Measurements from ENCODE around the gene LDHAL6B.

Gene LDHAL6B

DNA sequence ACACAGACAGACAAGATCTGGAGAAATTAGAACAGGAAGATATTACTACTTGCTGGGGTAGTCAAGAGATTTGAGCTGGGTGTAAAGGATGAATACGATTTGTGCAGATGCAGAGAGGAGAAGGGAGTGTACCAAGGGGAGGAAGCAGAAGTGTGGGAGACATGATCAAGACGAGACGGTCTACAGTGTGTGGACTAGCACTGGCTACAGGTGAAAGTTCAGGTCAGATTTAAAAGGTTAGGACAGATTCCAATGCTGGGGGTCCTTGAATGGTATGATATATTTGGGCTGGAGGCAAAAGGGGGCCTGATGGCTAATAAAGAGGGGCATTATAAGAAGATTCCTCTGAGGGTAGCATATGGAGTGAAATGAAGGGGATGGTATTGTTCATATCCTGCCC lies 12.1 kb downstream of the LDHAL6B start:
- FAIRE-seq = no peak
- TF ChIP-seq, protein P1, sequence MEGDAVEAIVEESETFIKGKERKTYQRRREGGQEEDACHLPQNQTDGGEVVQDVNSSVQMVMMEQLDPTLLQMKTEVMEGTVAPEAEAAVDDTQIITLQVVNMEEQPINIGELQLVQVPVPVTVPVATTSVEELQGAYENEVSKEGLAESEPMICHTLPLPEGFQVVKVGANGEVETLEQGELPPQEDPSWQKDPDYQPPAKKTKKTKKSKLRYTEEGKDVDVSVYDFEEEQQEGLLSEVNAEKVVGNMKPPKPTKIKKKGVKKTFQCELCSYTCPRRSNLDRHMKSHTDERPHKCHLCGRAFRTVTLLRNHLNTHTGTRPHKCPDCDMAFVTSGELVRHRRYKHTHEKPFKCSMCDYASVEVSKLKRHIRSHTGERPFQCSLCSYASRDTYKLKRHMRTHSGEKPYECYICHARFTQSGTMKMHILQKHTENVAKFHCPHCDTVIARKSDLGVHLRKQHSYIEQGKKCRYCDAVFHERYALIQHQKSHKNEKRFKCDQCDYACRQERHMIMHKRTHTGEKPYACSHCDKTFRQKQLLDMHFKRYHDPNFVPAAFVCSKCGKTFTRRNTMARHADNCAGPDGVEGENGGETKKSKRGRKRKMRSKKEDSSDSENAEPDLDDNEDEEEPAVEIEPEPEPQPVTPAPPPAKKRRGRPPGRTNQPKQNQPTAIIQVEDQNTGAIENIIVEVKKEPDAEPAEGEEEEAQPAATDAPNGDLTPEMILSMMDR (IDR thresholded peaks at IDR 0.05; ENCODE audit: insufficient read depth, missing control alignments) = no peak
- DNase-seq (ENCODE audit: insufficient read length, low spot score) = no peak

DNA sequence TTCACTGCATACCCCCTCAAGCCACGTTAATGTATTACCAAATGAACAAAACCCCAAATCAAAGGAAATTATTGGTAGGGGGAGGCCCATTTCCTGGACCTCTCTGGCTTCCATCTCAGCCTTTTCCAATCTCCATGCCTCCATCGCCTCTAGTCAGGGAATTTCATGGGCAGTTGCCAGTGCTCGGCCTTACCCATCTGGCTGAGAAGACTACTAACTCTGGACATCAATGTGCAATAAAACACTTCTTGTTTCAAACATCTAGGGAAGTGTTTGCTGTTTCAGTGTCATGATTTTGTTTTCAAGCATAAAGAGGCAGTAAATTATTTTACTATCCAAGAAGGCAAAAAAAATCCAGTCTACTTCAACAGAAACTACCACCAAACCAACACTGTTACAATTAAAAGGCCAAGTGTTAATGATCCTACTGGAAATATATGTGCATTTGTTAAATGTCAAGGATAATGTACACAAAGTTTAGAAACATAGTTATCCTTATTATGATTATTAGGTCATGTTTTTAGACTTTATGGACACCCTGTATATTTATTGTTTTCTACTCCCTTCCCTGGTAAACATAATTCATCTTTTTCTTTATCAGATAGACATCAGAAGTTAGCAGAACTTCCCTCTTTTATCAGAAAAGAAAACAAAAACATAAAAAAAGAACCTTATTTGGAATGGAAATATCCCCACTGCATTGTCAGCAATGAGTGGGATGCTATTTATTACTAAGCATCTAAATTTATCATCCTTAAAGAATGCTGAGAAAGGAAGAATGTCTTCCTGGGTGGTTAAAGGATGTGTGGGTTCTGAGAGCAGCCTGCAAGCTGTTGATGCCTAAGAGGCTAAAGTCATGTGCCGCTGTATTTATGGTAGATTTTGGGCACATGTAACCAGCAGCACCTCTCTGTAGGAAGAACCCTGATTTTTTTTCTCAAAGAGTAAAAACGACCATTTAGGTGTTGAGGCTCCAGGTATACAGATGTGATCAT lies 15.2 kb downstream of the LDHAL6B start:
- no peak for FAIRE-seq

DNA sequence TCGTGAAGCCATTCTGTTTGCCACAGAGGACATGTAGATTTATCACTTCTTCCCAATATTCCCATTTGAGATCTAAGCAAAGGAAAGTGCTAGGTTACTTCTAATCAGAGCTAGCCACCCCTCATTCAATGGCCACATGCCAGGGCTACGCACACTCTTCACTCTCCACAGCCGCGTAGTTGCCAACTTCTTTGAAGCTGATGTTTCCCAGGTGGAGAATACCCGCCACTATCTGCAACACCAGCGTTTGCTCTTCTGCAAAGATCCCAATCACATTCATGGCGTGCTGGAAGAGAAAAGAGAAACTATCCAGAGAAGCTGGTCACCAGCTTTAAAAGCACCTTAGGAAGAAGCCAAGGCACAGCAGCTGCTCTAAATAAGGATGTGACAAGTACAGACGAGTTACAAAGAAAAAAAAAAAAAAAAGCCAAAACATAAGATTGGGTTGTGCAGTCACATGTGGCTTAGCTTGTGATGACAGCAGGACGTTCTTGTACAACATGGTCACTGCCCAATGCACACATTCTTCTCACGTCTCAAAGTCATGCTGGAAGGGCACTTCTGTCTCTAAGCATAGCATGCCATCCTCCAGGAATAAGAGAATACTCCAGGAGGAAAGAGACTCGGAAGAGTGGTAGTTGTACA lies 16.4 kb downstream of the LDHAL6B start:
- no peak for FAIRE-seq
- TF ChIP-seq, protein P1 (IDR thresholded peaks at IDR 0.05; ENCODE audit: insufficient read depth, missing control alignments) = no peak
- no peak for DNase-seq (ENCODE audit: insufficient read length, low spot score)

More for the DNA sequence above, 15.2 kb downstream of the LDHAL6B start:
- TF ChIP-seq, protein P1 (IDR thresholded peaks at IDR 0.05; ENCODE audit: insufficient read depth, missing control alignments) = no peak
- DNase-seq (ENCODE audit: insufficient read length, low spot score) = no peak

DNA sequence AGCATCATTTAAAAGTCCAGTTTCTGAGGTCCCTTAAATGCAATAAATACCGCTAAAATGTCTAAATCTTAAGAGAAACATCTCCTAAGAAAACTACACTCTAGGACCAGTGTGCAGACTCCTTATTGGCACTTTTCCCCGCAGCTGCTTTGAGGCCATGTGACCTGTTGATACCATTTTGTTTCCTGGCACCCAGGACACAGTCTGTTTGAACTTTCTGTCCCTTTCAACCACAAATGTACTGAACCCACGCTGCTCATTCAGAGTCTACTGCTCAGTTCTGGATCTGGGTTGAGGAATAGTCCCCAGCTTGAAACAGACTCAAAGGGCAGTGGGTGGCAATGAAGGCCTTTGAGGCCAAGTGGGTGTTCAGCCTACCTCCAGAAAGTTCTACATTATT lies 17.1 kb downstream of the LDHAL6B start:
- FAIRE-seq = no peak

DNA sequence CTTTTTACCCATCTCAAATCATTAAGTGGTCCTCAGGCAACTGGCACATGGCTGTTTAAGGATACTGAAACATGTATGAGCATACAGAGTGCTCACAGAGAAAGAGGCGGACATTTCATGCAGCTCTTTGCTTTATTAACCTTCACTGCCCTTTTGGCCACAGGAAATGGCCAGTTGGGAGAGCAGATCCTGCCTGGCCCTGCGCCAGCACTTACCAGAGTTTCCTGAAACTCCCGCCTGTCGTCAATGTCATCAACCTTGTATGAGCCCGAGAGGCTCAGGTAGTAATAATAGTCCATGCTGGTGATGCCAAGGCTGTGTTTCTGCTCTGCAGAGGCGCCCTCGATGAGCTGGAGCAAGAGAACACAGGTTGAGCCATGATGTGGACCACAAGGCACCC lies 17.8 kb downstream of the LDHAL6B start:
- FAIRE-seq = no peak
- TF ChIP-seq, protein P1 (IDR thresholded peaks at IDR 0.05; ENCODE audit: insufficient read depth, missing control alignments) = no peak
- DNase-seq (ENCODE audit: insufficient read length, low spot score) = no peak

More for the DNA sequence above, 17.1 kb downstream of the LDHAL6B start:
- DNase-seq (ENCODE audit: insufficient read length, low spot score) = no peak
- TF ChIP-seq, protein P1 (IDR thresholded peaks at IDR 0.05; ENCODE audit: insufficient read depth, missing control alignments) = no peak

DNA sequence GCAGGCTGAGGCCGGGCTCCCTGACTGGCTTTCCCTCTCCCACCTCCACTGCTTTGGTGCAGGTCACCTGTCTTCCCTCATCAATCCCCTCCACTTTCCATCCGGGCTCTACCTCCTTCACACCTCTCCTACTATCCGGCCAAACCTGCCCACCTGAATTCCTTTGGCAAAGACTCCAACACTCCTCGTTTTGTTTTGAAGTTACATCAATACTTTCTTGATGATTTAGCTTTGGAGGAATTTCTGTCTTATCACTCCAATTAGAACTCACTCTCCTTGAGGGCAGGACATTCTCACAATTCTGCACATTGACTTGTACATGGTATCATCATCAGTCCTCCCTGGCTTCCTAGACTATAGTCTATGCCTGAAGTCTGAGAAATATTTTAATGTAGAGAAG lies 20.4 kb downstream of the LDHAL6B start:
- no peak for DNase-seq (ENCODE audit: insufficient read length, low spot score)
- no peak for FAIRE-seq
- TF ChIP-seq, protein P1 (IDR thresholded peaks at IDR 0.05; ENCODE audit: insufficient read depth, missing control alignments) = no peak

Measured in D721Med (cell line).